Stimulated activated CD4-positive, alpha-beta T cell treated with anti-CD3 and anti-CD28 coated beads, Interleukin-4, amount 100 ng/mL, for 24 hours (primary cell): ENCODE measurements around the gene SERPINB6.

Experiments used
- DNase-seq: peaks from one replicate; pipeline ENCODE4 v3.0.0-alpha.2; 2020

SERPINB6 gene

GRCh38 chr6:2998998-2999617 is 27.7 kb upstream of the SERPINB6 start:
- peak; percentile 15 for DNase-seq

- peak; percentile 47 for DNase-seq
Observed at GRCh38 chr6:2998249-2998997, 27.1 kb upstream of the SERPINB6 start.

- no peak for DNase-seq
Observed at GRCh38 chr6:2993755-2994317, 22.5 kb upstream of the SERPINB6 start.

- DNase-seq, result no peak
Observed at GRCh38 chr6:2992330-2992979, 21.1 kb upstream of the SERPINB6 start.

- DNase-seq, result no peak
Observed at GRCh38 chr6:2990932-2991506, 19.7 kb upstream of the SERPINB6 start.

- DNase-seq, result no peak
Observed at GRCh38 chr6:2990248-2990931, 19.0 kb upstream of the SERPINB6 start.

GRCh38 chr6:2989332-2990247 is 18.2 kb upstream of the SERPINB6 start:
- DNase-seq, result peak; percentile 78

- peak; percentile 77 for DNase-seq
Observed at GRCh38 chr6:2988426-2989331, 17.3 kb upstream of the SERPINB6 start.

- DNase-seq, result no peak
Observed at GRCh38 chr6:2988094-2988425, 16.7 kb upstream of the SERPINB6 start.

GRCh38 chr6:2986722-2987221 is 15.4 kb upstream of the SERPINB6 start:
- DNase-seq, result no peak

GRCh38 chr6:2984738-2985406 is 13.5 kb upstream of the SERPINB6 start:
- DNase-seq, result no peak

- DNase-seq, result no peak
Observed at GRCh38 chr6:2982426-2983117, 11.2 kb upstream of the SERPINB6 start.

- DNase-seq, result no peak
Observed at GRCh38 chr6:2980465-2980855, 9.1 kb upstream of the SERPINB6 start.

GRCh38 chr6:2979819-2980464 is 8.6 kb upstream of the SERPINB6 start:
- no peak for DNase-seq

- DNase-seq, result no peak
Observed at GRCh38 chr6:2978923-2979322, 7.6 kb upstream of the SERPINB6 start.

- no peak for DNase-seq
Observed at GRCh38 chr6:2977799-2978590, 6.6 kb upstream of the SERPINB6 start.

- DNase-seq, result no peak
Observed at GRCh38 chr6:2977290-2977689, 5.9 kb upstream of the SERPINB6 start.

GRCh38 chr6:2976571-2977085 is 5.3 kb upstream of the SERPINB6 start:
- DNase-seq, result no peak
